HUDEP-2 (cell line): Measurements from ENCODE around the gene PRTN3.

Experiments used
- DNase-seq, 76 experiments: peaks; one replicate each; lab custom pipeline; 2025; ENCODE audit not compliant: unreplicated experiment in 76 of 76; lab: John Stamatoyannopoulos, UW

PRTN3 gene

DNA sequence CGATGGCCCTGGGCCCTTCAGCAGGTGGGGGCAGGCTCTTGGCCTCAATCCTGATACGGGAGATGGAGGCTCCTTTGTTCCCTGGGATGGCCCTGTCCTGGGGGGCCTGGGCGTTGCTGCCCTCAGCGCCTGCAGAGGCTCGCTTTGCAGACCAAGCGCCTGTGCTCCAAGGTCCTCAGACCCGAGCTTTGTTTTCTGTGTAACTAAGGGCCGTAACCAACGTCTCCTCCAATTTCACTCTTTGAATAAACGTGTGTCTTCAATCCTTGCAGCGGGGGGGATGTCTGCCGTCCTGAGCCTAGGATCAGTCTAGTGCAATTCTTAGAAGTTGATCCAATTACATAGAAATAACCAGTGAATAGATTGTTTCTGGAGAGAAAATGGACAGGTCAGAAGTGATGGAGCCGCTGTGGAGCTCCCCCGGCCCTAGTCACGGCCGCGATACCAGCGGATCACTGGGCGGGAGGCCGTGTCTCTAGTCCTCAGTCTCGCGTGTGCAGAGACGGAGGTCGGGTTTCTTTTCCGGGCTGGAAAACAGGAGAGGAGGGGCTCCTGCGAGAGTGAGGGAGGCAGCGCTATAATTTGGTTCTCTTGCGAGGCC lies 38.2 kb upstream of the PRTN3 start:
- no peak for DNase-seq

DNA sequence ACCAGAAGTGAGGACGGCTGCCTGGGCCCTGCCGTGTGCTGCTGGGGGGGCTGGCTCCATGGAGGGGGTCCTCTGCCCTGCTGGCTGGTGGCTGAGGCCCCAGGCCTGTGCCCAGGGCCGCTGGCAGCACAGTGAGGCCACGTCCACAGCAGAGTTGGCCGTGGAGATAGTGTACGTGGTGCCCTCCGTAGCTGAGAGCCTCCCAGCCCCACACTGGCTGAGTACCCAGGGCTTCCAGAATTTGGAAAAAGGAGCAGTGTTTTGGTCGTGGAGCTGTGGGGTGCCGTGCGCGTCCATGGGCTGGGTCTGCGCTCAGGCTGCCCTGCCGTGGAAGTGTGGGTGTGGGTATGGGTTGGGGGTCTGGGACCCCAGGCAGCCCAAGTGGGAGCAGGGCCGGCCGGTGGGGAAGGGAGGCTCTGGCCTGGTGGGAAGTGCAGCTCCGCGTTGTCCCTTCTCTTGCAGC lies 37.7 kb upstream of the PRTN3 start:
- DNase-seq: no peak

DNA sequence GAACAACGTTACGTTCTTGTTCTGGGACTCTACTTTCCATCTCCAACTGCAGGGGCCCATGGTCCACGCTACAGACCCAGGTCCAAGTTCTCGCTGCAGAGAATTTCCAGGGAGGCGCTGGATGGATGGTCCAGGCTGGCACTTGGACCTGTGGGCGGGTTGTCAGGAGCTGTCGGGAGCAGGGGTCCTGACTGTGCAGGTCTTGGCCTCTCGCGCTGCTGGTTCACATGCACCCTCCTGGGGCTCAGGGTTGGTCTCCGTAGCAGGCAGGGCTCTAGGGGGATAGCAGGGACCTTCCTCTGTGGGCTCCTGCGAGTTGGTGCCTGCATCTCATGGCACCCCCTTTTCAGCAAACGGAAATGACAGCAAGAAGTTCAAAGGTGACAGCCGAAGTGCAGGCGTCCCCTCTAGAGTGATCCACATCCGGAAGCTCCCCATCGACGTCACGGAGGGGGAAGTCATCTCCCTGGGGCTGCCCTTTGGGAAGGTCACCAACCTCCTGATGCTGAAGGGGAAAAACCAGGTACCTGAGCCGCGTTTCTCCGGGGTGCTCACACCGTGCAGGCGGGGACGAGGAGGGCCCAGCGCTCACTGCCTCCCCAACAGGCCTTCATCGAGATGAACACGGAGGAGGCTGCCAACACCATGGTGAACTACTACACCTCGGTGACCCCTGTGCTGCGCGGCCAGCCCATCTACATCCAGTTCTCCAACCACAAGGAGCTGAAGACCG lies 36.9 kb upstream of the PRTN3 start:
- DNase-seq: no peak

DNA sequence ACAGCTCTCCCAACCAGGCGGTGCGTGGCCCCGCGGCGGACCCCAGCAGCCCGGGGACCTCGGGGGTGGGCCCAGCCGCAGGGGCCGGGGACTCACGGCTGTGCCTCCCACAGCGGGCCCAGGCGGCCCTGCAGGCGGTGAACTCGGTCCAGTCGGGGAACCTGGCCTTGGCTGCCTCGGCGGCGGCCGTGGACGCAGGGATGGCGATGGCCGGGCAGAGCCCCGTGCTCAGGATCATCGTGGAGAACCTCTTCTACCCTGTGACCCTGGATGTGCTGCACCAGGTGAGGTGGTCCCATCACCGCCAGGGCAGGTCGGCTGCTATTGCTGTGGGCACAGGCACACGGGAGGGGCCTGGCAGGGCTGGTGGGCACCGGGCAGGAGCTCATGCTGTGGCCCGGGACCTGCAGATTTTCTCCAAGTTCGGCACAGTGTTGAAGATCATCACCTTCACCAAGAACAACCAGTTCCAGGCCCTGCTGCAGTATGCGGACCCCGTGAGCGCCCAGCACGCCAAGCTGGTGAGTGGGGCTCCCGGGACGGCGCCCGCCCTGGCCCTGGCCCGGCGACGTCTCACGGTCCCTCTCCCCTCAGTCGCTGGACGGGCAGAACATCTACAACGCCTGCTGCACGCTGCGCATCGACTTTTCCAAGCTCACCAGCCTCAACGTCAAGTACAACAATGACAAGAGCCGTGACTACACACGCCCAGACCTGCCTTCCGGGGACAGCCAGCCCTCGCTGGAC lies 36.2 kb upstream of the PRTN3 start:
- DNase-seq: no peak

DNA sequence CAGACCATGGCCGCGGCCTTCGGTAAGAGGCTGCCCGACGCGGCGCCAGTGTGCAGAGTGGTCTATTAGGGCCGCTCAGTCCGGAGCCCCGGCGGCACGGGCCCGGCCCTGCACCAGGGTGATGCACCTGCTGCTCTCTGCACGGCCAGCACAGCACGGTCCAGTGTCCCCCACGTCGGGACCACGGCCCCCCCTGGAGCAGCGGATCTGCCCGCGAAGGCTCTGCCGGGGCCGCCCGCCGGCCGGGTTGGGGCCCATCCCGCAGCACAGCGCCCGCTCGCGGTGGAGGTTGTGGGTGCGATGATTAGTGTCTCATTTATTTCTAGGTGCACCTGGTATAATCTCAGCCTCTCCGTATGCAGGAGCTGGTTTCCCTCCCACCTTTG lies 35.6 kb upstream of the PRTN3 start:
- no peak for DNase-seq

DNA sequence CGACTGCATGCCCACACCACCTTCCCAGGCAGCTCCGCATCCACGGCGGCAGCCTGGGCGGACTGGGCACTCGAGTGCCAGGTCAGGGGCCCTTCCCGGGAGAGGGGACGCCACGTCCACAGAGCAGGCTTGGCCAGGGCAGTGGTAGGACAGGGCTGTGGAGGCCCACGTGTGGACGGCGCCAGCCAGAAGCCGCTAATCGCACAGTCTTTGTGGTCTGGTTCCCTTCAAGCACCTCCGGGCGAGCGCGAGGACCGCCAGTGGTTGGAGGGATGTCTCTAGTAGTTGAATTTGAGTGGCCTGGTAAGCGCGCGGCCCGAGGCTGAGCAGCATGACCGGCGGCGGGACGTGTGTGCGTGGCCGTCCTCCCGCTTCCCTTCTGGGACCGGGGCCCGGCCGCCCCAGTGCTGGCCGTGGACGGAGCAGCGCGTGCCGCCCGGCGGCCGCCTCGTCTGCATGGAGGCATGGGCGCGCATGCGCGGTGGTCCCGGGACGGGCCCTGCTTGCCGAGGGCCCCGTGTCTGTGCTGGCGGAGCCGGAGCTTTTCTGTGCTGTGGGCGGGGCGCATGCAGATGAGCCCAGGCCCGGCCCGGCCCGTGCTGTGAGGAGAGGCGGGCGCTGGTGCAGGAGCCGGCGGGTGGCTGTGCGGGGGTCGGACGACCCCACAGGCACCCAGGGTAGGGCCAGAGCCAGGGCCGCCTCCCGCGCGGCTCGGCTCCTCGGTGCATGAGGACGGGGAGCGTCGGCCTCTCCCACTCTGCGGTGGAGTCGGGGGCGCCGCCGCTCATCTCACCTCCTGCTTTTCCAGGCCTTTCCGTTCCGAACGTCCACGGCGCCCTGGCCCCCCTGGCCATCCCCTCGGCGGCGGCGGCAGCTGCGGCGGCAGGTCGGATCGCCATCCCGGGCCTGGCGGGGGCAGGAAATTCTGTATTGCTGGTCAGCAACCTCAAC lies 34.9 kb upstream of the PRTN3 start:
- DNase-seq: no peak

DNA sequence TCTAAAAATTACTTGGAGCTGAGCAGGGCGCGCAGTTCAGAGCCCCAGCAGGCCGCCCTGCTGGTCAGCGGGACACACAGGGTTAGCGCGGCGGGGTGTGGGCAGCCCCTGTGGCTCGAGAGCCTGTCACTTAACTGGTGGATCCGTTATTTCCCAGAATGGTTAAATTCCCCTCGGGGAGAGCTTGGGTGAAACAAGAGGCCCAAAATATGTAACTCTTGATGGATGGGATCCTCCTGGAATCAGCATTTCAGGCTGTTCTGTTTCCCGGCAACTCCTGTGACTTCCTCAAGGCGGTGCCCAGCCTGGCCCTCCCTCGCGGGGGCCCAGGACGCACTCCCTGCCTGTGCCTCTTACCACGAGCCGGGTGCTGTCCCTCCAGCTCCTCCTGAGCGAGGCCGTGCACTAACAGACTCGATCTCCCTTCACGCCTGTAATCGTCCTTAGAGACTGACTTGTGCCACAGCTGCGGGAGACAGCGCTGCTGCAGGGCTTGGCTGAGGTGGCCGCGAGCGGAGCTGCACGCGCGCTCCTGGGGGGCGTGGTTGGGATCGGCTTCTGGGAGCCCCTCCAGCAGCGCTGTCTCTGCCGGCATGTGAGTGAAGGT lies 33.9 kb upstream of the PRTN3 start:
- no peak for DNase-seq

DNA sequence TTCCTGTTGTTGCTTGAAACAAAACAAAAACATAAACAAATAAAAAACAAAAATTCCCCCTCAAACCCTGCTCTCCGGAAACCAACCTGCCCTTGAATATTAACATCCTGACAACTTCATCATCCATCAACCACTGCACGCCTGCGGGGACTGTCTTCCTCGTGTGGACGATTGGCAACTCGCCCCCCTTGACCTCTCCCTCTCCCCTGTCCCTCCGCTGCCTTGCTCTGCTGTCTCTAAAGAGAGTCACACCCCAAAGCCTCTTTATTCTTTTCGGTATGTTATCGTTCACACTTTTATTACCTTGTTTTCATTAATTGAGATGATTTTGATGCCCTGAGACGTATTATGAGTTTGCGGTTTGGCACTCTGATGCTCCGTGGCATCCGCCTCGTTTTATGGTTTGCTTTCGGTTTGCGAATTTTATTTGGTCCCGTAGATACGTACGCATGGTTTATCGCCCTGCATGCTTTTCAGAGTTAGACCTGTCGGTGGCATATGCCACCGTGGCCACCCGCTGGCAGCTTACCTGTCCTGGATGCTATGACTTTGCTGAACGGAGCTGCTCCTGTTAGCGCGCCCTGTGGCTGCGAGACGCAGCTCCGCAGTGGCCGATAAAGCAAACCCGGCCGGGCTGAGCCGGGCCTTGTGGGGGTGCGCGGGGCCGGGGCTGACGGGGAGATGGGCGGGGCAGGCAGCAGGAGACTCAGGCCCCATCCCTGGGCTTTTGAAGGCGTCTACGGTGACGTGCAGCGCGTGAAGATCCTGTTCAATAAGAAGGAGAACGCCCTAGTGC lies 33.0 kb upstream of the PRTN3 start:
- no peak for DNase-seq

DNA sequence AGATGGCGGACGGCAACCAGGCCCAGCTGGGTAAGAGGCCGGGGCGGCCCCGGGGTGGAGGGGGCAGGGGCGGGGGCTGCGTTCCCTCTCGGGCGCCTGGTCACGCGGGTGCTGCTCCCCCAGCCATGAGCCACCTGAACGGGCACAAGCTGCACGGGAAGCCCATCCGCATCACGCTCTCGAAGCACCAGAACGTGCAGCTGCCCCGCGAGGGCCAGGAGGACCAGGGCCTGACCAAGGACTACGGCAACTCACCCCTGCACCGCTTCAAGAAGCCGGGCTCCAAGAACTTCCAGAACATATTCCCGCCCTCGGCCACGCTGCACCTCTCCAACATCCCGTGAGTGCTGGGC lies 32.4 kb upstream of the PRTN3 start:
- no peak for DNase-seq

DNA sequence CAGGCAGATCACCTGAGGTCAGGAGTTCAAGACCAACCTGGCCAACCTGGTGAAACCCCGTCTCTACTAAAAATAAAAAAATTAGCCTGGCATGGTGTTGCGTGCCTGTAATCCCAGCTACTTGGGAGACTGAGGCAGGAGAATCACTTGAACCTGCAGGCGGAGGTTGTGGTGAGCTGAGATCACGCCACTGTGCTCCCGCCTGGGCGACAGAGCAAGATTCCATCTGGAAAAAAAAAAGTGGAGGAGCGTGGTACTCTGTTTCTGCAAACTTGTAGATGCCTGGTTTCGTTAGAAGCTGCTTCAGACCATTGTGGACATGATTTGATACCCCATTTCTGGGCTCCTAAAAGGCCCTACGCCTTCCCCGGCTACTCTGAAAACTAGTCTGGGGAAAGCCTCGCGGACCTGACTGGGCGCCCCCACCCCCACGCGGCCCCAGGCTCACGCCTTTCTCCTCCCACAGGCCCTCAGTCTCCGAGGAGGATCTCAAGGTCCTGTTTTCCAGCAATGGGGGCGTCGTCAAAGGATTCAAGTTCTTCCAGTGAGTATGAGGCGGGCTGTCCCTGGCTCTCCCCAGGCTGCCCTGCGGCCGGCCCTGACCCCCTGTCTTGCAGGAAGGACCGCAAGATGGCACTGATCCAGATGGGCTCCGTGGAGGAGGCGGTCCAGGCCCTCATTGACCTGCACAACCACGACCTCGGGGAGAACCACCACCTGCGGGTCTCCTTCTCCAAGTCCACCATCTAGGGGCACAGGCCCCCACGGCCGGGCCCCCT lies 30.5 kb upstream of the PRTN3 start:
- no peak for DNase-seq

DNA sequence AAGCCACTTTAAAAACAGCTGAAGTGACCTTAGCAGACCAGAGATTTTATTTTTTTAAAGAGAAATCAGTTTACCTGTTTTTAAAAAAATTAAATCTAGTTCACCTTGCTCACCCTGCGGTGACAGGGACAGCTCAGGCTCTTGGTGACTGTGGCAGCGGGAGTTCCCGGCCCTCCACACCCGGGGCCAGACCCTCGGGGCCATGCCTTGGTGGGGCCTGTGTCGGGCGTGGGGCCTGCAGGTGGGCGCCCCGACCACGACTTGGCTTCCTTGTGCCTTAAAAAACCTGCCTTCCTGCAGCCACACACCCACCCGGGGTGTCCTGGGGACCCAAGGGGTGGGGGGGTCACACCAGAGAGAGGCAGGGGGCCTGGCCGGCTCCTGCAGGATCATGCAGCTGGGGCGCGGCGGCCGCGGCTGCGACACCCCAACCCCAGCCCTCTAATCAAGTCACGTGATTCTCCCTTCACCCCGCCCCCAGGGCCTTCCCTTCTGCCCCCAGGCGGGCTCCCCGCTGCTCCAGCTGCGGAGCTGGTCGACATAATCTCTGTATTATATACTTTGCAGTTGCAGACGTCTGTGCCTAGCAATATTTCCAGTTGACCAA lies 29.8 kb upstream of the PRTN3 start:
- DNase-seq: no peak

DNA sequence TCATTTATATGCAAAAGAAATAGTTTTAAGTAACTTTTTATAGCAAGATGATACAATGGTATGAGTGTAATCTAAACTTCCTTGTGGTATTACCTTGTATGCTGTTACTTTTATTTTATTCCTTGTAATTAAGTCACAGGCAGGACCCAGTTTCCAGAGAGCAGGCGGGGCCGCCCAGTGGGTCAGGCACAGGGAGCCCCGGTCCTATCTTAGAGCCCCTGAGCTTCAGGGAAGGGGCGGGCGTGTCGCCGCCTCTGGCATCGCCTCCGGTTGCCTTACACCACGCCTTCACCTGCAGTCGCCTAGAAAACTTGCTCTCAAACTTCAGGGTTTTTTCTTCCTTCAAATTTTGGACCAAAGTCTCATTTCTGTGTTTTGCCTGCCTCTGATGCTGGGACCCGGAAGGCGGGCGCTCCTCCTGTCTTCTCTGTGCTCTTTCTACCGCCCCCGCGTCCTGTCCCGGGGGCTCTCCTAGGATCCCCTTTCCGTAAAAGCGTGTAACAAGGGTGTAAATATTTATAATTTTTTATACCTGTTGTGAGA lies 29.2 kb upstream of the PRTN3 start:
- DNase-seq: no peak

DNA sequence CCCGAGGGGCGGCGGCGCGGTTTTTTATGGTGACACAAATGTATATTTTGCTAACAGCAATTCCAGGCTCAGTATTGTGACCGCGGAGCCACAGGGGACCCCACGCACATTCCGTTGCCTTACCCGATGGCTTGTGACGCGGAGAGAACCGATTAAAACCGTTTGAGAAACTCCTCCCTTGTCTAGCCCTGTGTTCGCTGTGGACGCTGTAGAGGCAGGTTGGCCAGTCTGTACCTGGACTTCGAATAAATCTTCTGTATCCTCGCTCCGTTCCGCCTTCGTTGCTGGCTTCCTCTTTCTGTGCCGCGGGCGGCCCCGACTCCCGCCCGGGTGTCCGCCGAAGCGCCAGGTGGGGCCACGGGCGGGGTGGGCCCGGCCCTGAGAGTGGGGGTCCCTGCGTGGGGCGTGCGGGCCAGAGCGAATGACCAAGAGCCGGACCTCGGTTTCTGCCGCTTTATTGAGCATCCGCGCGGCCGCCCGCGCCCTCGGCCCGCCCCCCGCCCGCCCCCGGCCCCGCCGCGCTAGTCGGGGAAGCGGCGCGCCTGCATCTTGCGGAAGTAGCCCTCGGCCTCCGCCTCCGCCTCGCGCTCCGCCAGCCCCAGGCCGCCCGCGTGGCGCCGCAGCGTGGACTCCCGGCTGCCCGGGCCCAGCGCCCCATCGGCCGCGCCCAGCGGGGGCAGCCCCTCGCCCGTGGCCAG lies 28.6 kb upstream of the PRTN3 start:
- DNase-seq: peak in 1 of 76 experiments; percentile 22

DNA sequence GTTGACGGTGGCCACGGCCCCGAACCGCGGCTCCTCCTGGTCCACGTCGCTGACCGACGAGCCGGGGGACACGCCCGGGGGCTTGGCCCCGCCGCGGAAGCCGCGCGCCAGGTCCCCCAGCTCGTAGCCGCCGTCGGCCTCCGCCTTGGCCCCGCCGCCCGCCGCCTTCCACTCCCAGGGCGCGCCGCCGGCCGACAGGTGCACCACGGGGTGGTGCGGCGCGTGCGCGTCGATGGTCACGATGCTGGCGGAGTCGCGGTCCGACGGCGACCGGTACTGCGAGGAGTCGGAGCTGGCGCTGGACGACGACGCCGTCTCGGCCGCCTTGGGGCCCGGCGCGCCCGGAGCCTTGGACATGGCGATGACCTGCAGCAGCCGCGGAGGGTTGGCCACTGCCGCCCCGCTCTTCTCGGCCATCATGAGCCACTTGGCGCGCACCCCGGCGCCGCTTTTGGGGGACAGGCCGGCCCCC lies 28.0 kb upstream of the PRTN3 start:
- no peak for DNase-seq

DNA sequence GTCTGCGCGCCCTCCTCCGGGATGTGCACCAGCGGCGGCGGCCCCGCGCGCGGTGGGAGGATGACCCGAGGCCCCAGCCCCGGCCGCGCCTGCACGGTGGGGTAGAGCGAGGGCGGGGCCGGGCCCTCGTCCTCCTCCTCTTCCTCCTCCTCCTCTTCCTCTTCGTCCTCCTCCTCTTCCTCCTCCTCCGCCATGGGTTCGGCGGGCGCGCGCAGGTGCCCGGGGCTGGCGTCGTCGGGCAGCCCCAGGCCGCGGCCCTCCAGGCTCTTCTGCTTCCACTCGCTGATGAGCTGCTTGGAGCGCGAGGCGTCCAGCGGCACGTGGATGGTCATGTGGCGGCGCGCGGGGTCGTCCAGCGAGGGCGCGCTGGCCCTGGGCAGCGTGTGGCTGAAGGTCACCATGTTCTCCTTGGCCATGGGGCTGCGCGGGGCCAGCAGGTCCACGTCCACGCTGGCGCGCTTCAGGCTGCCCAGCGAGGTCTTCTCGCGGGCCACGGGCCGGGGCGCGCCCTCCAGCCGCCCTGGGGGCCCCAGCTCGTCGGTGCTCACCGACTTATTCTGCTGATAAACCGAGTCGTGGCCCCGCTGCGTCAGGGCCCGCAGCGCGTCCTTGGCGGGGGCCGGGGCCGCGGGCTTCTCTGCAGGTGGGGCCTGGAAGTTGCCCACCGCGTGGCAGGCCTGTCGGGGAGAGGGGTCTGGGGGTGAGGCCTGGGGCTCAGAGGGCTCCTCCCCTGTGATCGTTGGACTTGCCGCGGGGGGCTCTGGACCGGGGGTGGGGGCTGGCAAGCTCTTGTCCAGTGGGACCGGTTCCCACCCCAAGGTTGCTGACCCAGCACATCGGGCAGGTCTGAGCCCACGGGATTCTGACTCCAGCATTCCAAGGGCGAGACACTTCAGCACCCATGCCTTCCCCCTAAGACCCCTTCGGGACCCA lies 27.3 kb upstream of the PRTN3 start:
- DNase-seq: no peak
